Tibial nerve (tissue), 3 donors: Measurements from ENCODE around the gene TCF4.

Source experiments
- CTCF ChIP-seq, 5 experiments: fragments of 200-600 bp in 3 of 5; fragments of 450-650 bp in 2 of 5; sonication (generic) in 3 of 5; IDR thresholded peaks; one replicate each; pipeline ENCODE4 v1.5.1; 2016 to 2019; ENCODE audit warnings: antibody characterized with exemption in 5 of 5, mild to moderate bottlenecking in 3 of 5, moderate library complexity in 2 of 5
- POLR2A ChIP-seq, 2 donors: fragments of 450-650 bp; IDR thresholded peaks; one replicate each; pipeline ENCODE4 v1.6.1; 2017; ENCODE audit warnings: antibody characterized with exemption in 2 of 2, mild to moderate bottlenecking in 2 of 2, moderate library complexity in 2 of 2

DNA sequence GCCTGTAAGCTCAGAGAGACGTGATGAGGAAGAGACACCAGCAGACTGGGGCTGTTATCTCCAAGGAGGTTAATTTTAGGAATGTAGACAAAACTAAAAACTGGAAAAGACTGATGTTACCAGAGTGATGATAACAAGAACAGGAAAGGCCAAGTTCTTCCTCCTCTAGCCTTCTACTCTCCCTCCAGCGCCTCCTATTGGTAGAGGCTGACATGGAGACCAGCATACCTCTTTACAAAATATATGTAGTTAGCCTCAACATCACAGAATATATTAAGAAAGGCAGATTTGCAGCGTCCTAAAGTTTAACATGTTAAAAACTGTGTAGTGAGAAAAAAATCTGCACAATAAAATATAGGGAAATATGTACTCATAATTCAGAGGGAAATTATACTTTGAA, 66.0 kb downstream of the TCF4 start:
- TF ChIP-seq CTCF (IDR thresholded peaks at IDR 0.05) (peak in 2 of 5 experiments; percentile 10 to 20), POLR2A (IDR thresholded peaks at IDR 0.05) (no peak)
